ENCODE measurements around the gene HSD3B7.

DNA sequence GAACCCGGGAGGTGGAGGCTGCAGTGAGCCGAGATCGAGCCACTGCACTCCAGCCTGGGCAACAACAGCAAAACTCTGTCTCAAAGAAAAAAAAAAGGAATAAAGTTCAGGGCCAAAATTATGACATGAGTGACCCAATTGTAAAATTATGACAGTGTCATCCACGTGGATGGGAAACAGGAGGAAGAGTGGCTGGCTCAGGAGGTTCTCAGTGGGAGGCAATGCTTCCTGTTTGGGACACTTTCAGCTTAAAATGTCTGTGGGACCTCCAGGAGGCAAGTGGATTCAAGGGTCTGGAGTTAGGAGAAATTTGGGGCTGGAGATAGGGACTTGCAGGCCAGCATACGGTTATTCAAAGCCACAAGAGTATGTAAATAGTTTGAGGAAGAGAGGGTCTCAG, 40.3 kb downstream of the HSD3B7 start:
- TF ChIP-seq, protein P1, sequence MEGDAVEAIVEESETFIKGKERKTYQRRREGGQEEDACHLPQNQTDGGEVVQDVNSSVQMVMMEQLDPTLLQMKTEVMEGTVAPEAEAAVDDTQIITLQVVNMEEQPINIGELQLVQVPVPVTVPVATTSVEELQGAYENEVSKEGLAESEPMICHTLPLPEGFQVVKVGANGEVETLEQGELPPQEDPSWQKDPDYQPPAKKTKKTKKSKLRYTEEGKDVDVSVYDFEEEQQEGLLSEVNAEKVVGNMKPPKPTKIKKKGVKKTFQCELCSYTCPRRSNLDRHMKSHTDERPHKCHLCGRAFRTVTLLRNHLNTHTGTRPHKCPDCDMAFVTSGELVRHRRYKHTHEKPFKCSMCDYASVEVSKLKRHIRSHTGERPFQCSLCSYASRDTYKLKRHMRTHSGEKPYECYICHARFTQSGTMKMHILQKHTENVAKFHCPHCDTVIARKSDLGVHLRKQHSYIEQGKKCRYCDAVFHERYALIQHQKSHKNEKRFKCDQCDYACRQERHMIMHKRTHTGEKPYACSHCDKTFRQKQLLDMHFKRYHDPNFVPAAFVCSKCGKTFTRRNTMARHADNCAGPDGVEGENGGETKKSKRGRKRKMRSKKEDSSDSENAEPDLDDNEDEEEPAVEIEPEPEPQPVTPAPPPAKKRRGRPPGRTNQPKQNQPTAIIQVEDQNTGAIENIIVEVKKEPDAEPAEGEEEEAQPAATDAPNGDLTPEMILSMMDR (IDR thresholded peaks at IDR 0.05): no peak
- no peak for TF ChIP-seq POLR2A (IDR thresholded peaks at IDR 0.05)
